HepG2 (cell line): ENCODE results near the gene ZSCAN31. TPM values are rescaled to one million over a fixed set of nuclear protein-coding genes. Genes with fewer than 3 reads are reported as not detected.
A peak's percentile ranks its signal among the peaks of the same experiment; 100 is the strongest.

Experiments
- CREB3 ChIP-seq: sonication (generic); formaldehyde crosslinking; IDR thresholded peaks from 2 replicates; pipeline ENCODE4 v1.5.0; 2020; ENCODE audit warnings: missing genetic modification reagents
- DMTF1 ChIP-seq: sonication (generic); formaldehyde crosslinking; IDR thresholded peaks from 2 replicates; pipeline ENCODE4 v1.4.0; 2020; ENCODE audit warnings: mild to moderate bottlenecking, missing genetic modification reagents
- FLYWCH1 ChIP-seq: sonication (generic); formaldehyde crosslinking; IDR thresholded peaks from 2 replicates; pipeline ENCODE4 v1.8.1; 2023; ENCODE audit warnings: mild to moderate bottlenecking, missing genetic modification reagents
- GABPB1 ChIP-seq: IDR thresholded peaks from 2 replicates; pipeline ENCODE4 v1.6.1; 2016; ENCODE audit warnings: mild to moderate bottlenecking, missing genetic modification reagents, moderate library complexity, missing compliant biosample characterization
- HDAC2 ChIP-seq: sonication (generic); formaldehyde crosslinking; IDR thresholded peaks from 2 replicates; pipeline ENCODE4 v1.4.0; 2020; ENCODE audit warnings: missing genetic modification reagents
- HMGA1 ChIP-seq: sonication (generic); formaldehyde crosslinking; conservative IDR thresholded peaks from 2 replicates; pipeline ENCODE4 v1.4.0; 2020; ENCODE audit warnings: missing genetic modification reagents
- KAT2B ChIP-seq: fragments of 150-350 bp; IDR thresholded peaks from 2 replicates; pipeline ENCODE4 v1.6.1; 2014; ENCODE audit warnings: low read depth, low read length, borderline replicate concordance
- MAX ChIP-seq: IDR thresholded peaks from 2 replicates; pipeline ENCODE4 v1.6.1; 2012; ENCODE audit warnings: inconsistent platforms
- MTF2 ChIP-seq: sonication (generic); formaldehyde crosslinking; IDR thresholded peaks from 2 replicates; pipeline ENCODE4 v1.5.0; 2020; ENCODE audit warnings: missing genetic modification reagents, borderline replicate concordance
- NFIB ChIP-seq: sonication (generic); formaldehyde crosslinking; IDR thresholded peaks from 2 replicates; pipeline ENCODE4 v1.9.0; 2021; ENCODE audit warnings: missing genetic modification reagents, mild to moderate bottlenecking, borderline replicate concordance
- PRDM15 ChIP-seq: sonication (generic); formaldehyde crosslinking; IDR thresholded peaks from 2 replicates; pipeline ENCODE4 v1.4.0; 2020; ENCODE audit warnings: missing genetic modification reagents
- SIN3B ChIP-seq: fragments of 150-350 bp; IDR thresholded peaks from 2 replicates; pipeline ENCODE4 v1.6.1; 2014; ENCODE audit warnings: low read length
- SMAD9 ChIP-seq: sonication (generic); formaldehyde crosslinking; IDR thresholded peaks from 2 replicates; pipeline ENCODE4 v1.5.1; 2020; ENCODE audit warnings: mild to moderate bottlenecking, missing genetic modification reagents
- THAP7 ChIP-seq: sonication (generic); formaldehyde crosslinking; IDR thresholded peaks from 2 replicates; pipeline ENCODE4 v1.8.1; 2023; ENCODE audit warnings: mild to moderate bottlenecking, missing genetic modification reagents
- U2AF2 ChIP-seq: fragments of 200-400 bp; formaldehyde crosslinking; IDR thresholded peaks from 2 replicates; pipeline ENCODE4 v1.6.1; 2017; ENCODE audit warnings: low read depth, mild to moderate bottlenecking, low read length
- XRCC5 ChIP-seq: fragments of 200-400 bp; formaldehyde crosslinking; optimal IDR thresholded peaks from 2 replicates; pipeline ENCODE3; 2017; ENCODE audit warnings: mild to moderate bottlenecking, low read length
- ZBTB39 ChIP-seq: sonication (generic); formaldehyde crosslinking; IDR thresholded peaks from 2 replicates; pipeline ENCODE4 v1.5.0; 2020; ENCODE audit warnings: missing genetic modification reagents
- ZNF232 ChIP-seq: sonication (generic); formaldehyde crosslinking; IDR thresholded peaks from 2 replicates; pipeline ENCODE4 v1.4.0; 2020; ENCODE audit warnings: missing genetic modification reagents, borderline replicate concordance
- ZNF605 ChIP-seq: sonication (generic); formaldehyde crosslinking; IDR thresholded peaks from 2 replicates; pipeline ENCODE4 v1.8.0; 2022; ENCODE audit warnings: mild to moderate bottlenecking, missing genetic modification reagents
- polyA plus RNA-seq, 8 experiments: library from polyadenylated mRNA; depleted of rRNA in 3 of 8; stranded (reverse) in 7 of 8; unstranded in 1 of 8; fragments of >200 nt; fragmentation: Illumina TruSeq in 4 of 8; extraction: Trizol in 4 of 8; gene quantifications; 2 replicates each; pipeline versions ENCODE4 v1.2.1 to v1.2.3, GENCODE V29; 2011 to 2016; ENCODE audit warnings: low read depth in 4 of 8, missing spikeins in 1 of 8, mixed read lengths in 1 of 8; ENCODE audit not compliant: insufficient read depth in 1 of 8
- total RNA-seq, 5 experiments: library from RNA; depleted of rRNA; stranded (reverse); fragments of >200 nt; fragmentation: Illumina TruSeq; extraction: Trizol; gene quantifications; 2 replicates each; pipeline ENCODE4 v1.2.3, GENCODE V29; 2016; ENCODE audit warnings: low read depth in 1 of 5

Gene ZSCAN31
- total and polyA plus RNA-seq, 2 of the 13 experiments (the other 11 are each of a cell fraction or from before 2014, with no cell fraction given): 5.3 to 6.2 TPM

GRCh38 chr6:28355743-28356665 is 20.1 kb upstream of the ZSCAN31 start (continued):
- TF ChIP-seq DMTF1 (no peak), NFIB (no peak), MAX (no peak; the same call in 1 of the 2 replicates), XRCC5 (no peak), HMGA1 (CRISPR knock-in tag) (no peak), GABPB1 (CRISPR knock-in tag) (peak; percentile 46), CREB3 (CRISPR knock-in tag) (no peak), ZNF232 (CRISPR knock-in tag) (no peak), PRDM15 (CRISPR knock-in tag) (no peak), SIN3B (no peak), U2AF2 (no peak), MTF2 (no peak), ZNF605 (no peak), ZBTB39 (CRISPR knock-in tag) (no peak), THAP7 (CRISPR knock-in tag) (0 out of 2 replicates have a peak, but pooled peaks have one; percentile 33), FLYWCH1 (CRISPR knock-in tag) (no peak), HDAC2 (peak; percentile 59), SMAD9 (no peak), KAT2B (no peak)
